ENCODE data around the gene FAM20B.
"Not testable (repeated sequence)": the region's sequence is repeated elsewhere in the genome, so short reads cannot be mapped to it uniquely, and the experiment has no call there.

Gene FAM20B, protein sequence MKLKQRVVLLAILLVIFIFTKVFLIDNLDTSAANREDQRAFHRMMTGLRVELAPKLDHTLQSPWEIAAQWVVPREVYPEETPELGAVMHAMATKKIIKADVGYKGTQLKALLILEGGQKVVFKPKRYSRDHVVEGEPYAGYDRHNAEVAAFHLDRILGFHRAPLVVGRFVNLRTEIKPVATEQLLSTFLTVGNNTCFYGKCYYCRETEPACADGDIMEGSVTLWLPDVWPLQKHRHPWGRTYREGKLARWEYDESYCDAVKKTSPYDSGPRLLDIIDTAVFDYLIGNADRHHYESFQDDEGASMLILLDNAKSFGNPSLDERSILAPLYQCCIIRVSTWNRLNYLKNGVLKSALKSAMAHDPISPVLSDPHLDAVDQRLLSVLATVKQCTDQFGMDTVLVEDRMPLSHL

DNA sequence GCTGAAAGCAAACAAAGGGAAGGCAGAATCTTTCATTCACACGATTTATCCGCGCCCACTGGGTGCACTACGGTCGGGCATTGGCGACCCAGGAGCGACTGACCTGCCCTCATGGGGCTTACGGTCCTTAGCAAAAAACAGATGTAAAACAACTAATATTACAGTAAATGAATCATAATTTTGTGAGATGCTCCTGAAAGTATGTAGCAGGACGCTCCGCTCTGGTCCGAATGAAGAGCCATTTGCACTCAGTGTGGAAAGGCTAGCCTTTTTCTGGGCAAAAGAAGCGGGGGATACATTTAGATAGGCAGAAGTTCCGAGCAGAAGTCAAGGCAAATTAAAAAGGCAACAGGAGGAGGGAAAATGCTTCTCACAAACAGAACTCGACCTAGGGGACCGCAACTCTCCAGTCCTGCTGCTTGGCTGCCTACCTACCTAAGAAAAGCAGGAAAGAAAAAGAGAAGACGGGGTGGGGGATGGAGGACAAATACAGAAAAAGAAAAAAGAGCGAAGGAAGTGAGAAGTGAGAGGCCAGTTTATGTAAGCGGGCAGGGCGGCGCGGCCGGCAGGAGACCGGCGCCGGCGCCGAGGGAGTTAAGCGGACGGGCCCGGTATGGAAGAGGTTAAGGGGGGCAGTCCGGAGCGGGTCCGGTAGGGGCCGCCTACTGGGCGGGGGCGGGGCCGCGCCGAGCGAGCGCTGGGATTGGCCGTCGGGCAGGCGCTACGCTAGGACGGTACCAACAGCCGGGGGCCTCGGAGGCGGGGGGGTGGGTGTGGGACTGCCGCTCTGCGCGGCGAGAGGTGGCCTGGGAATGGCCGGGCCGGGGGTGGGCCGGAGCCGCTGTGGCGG, at the start of gene FAM20B:
Gene FAM20B (plus strand): TSS at position 770 of the 850 bp plus-strand sequence. CDS start 17,954 bp downstream, outside the sequence.
- peak; percentile 82 for DNase-seq (ENCODE audit: low read depth)

DNA sequence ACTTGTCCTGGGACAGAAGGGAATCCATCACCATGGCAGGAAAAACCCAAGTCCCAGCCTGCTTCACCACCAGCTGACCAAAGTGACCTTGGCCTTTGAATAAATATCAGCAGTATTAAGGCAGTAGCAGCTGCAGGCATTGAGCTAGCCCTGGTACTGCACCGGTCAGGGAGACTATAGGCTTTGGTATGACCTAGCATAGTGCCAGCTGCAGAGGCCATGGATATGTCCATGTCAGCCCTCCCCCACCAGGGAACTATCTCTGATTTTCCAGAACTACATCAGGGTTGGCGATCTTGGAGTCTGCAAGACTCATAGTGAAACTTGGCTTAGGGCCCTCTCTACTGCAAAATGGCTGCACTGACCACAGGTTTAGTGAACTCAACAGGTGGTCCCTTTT, 49.2 kb upstream of the FAM20B start:
- no peak for DNase-seq (ENCODE audit: low read depth)

DNA sequence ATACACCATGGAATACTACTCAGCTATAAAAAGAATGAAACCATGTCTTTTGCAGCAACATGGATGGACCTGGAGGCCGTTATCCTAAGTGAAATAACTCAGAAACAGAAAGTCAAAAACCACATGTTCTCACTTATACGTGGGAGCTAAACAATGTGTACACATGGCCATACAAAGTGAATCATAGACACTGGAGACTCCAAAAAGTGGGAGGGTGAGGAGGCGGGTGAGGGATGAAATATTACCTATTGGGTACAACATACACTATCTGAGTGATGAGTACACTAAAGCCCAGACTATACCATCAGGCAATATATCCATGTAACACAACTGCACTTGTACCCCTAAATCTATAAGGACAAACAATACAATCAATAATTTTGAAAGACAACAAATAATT, 39.5 kb upstream of the FAM20B start:
- DNase-seq (ENCODE audit: low read depth), result no peak

DNA sequence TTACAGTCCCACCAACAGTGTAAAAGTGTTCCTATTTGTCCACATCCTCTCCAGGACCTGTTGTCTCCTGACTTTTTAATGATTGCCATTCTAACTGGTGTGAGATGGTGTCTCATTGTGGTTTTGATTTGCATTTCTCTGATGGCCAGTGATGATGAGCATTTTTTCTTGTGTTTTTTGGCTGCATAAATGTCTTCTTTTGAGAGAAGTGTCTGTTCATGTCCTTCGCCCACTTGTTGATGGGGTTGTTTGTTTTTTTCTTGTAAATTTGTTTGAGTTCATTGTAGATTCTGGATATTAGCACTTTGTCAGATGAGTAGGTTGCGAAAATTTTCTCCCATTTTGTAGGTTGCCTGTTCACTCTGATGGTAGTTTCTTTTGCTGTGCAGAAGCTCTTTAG, 37.5 kb upstream of the FAM20B start:
- not testable (repeated sequence) for DNase-seq (ENCODE audit: low read depth)

DNA sequence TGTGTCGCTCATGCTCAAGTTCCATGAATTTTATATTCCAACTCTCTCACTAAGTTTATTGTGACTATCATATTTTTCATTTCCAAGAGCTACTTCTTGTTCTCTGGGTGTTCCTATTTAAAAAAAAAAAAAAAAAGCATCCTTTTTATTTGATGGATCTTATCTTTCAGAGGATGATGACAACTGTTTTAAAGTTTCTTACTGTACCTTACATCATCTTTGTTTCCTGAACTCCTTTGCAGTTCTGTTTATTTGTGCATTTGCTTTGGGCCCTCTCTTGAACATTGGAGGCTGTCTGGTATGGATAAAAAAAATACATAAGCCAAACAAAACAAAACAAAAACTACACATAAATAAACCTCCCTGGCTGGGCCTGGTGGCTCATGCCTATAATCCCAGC, 32.1 kb upstream of the FAM20B start:
- no peak for DNase-seq (ENCODE audit: low read depth)

DNA sequence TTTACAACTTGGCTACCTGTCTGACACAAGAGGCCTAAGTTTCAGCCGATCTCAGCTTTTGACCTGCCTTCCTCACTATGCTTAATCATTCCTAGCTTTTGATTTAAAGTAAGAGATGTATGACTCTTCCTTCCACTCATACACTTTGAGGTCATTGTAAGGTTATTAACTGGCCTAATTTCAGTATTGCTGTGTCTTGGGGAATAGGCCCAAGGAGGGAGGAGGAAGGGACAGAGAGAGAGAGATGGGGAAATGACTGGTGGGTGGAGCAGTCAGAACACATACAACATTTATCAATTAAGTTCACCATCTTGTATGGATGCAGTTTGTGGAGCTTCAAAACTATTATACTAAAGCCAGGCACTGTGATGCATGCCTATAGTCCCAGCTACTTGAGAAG, 28.3 kb upstream of the FAM20B start:
- no peak for DNase-seq (ENCODE audit: low read depth)

DNA sequence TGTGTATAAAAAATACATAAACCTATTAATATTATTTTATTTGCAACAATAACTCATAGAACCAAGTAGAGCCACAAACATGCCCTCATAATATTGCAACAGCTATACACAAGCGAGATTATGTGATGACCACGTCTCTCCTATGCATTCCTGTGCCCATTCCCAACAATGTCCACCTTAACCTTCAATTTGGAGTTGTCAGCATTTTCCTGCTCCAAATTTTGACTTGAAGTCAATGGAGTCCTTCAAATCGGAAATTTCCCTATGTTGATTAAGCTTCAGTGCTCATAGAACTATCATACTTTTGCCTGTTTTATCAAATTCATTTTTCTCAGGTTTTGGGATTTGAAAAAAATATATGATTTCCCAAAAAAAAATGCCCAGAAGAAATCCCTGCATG, 27.4 kb upstream of the FAM20B start:
- no peak for DNase-seq (ENCODE audit: low read depth)

DNA sequence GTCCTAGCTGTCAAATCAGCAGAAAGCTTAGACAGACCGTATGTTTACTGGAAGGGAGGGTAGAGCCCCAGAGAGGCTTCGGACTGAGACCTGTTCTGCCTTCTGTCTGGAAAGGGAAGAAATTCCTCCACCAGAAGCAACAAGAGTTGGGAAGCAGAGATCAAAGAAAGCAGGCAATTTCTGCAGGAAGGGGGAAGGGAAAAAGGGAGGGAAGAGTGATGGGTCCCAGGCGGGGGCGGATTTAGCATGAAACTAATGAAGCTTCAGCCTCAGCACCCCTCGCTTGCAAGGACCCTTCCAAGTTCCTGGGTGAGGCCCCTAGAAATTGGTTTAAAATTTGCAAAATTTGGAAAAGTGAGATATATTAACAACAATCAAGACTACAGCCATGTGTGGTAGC, 26.6 kb upstream of the FAM20B start:
- DNase-seq (ENCODE audit: low read depth), result no peak

DNA sequence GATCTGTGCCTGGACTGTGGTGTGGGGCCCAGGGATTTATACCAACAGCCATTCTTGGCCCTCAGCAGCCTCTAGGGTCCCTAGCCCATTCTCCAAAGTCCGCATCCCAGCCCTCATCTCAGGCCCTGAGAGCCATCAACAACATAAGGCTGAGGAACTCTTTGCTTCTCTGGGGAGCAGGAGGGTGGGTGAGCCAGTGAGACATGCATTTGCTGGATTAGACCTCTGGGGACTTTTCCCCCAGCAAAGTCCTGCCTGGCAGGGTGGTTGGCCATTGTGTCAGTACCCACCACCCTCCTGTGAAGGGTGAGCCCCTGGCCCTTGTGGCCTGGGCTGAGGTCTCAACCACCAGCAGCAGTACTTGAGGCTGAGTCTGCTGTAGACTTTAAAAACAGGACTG, 24.2 kb upstream of the FAM20B start:
- no peak for DNase-seq (ENCODE audit: low read depth)

DNA sequence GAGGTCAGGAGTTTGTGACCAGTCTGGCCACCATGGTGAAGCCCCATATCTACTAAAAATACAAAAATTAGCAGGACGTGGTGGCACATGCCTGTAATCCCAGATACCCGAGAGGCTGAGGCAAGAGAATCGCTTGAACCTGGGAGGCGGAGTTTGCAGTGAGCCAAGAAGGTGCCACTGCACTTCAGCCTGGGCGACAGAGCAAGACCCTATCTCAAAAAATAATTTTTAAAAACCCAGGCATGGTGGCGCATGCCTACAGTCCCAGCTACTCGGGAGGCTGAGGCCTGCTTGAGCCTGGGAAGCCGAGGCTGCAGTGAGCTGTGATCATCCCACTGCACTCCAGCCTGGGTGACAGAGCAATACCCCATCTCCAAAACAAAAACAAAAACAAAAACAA, 23.6 kb upstream of the FAM20B start:
- DNase-seq (ENCODE audit: low read depth), result not testable (repeated sequence)

DNA sequence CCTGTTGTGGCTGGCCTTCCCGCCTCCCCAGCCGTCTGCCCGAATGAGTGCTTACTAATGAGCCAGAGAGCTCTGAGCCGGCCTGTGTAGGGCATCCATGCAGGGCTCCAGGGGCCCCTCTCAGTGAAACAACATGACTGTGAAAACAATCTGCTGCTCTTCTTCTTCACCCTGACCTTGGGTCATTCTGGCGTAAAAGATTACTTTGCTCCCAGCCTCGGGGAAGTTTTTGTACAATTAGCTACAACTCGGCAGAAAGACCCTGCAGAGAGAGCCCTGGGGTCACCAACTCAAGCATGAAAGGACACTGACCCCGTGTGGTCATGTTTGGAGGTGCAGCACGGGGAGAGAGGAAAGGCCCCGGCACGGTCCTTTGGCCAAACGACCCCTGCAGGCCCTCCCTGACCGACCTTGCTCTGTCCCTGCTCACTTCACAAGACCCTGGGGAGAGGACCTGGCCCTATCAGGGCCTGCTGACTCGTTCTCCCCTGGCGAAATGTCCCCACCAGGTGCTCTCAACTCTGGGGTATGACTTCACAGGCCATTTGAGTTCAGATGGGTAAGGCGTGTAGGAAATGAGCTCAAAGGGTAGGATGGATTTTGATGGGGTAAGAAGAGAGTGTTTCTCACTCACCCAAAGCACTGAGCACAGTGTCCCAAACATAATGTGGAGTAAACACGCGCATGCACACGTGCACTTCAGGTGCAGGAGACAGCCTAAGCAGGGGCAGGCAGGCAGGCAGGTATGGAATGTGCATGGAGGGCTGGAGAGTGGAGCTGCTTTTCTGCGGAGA, 22.9 kb upstream of the FAM20B start:
- no peak for DNase-seq (ENCODE audit: low read depth)

DNA sequence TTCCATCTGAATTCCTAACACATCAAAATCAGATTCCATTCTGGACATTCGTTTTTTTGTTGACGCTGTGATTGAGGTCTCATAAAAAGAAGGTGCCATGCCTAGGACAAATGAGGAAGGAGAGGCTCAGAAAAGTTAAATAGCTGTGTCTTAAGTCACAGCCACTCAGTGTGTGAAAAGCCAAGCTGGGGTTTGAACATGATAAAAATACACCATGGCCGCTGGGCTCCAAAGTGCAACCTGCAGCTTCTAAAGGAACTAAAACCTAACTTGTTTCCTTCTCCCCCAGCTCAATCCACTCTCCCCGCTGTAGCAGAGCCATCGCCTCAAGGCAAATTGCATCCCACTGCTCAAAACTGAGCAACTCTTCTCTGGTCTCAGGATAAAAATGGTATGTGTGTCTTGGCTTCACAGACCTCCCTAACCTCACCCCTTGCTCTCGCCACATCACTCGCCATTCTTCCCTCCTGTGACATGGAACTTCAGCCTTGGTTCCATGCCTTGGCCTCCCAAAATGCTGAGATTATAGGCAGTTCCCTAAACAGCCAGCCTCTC, 22.1 kb upstream of the FAM20B start:
- DNase-seq (ENCODE audit: low read depth), result no peak

DNA sequence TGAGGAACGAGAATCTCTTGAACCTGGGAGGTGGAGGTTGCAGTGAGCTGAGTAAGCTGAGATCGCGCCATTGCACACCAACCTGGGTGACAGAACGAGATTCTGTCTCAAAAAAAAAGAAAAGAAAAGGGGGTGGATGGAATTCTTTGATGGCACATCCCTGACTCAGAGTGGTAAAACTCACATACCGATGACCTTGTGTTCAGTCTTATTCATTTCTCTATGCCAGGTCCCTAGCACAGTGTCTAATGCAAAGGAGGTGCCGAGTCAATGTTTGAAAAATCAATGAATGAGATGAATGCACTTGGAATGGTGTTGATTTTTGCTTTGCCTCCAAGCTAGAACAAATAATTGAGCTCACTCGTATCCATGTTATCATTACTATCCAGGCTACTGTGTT, 18.5 kb upstream of the FAM20B start:
- DNase-seq (ENCODE audit: low read depth), result no peak

DNA sequence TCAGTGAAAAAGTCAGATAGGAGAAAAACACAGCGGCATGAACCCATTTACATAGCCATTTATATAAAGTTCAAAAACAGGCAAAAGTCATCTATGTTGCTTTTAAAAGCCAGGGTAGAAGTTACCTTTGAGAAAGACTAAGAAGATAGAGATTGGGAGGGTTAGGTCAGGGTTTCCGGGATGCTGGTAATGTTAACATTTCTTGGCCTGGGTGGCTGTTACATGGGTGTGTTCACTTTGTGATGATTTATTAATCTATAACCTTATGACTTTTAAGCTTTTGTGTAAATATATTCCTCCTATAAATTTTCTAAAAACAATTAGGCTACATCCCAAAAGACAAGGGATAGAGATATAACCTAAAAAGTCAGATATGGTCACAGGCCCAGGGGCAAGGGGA, 15.0 kb upstream of the FAM20B start:
- no peak for DNase-seq (ENCODE audit: low read depth)

DNA sequence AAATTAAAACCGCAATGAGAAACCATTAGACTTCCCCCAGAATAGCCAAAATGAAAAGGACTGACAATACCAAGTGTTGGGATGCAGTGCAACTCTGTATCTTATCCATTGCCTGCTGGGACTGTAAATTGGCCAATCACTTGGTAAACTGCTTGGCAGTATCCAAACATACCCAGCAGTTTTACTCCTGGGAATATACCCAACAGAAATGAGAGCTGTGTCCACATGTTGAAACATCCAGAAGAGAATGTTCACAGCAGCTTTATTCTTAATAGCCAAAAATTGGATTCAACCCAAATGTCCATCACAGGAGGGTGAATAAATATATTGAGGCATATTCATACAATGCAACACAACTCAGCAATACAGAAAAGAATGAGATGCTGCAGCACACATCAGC, 13.7 kb upstream of the FAM20B start:
- DNase-seq (ENCODE audit: low read depth), result no peak

DNA sequence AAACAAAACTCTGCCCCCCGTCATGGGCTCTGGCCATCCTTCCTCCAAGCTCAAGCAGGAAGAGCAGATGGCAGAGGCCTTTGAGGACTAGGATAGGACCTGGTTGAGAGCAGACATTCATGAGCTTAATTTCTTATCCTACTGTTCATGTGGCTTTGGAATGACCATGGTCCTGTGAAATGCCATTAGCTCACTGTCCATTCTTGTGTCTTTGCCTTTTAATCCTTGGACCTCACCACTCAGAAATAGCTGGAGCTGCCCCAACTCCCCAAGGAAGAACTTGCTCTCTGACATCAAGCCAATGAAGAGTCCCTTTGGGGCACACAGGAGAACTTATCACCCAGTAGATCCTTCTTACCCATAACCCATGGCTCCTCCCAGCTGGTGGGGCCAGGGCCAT, 11.6 kb upstream of the FAM20B start:
- DNase-seq (ENCODE audit: low read depth), result no peak

DNA sequence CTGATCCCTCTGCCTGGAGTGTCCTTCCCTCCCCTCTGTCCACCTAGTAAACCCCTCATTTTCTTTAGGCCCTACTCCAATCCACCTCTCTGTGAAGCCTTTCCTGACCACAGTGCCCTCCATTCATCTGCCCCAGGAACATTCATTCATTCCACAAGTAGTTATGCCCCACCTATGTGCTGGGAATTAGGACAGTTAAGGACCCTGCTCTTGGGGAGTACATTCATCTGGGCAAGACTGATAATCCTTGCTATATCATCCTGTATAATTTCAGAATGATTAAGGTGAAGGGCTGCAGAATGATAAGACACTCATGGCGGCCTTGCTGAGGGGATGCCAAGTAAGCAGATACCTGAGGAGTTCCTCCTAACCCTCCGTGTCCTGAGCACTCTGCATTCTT, 10.3 kb upstream of the FAM20B start:
- no peak for DNase-seq (ENCODE audit: low read depth)

DNA sequence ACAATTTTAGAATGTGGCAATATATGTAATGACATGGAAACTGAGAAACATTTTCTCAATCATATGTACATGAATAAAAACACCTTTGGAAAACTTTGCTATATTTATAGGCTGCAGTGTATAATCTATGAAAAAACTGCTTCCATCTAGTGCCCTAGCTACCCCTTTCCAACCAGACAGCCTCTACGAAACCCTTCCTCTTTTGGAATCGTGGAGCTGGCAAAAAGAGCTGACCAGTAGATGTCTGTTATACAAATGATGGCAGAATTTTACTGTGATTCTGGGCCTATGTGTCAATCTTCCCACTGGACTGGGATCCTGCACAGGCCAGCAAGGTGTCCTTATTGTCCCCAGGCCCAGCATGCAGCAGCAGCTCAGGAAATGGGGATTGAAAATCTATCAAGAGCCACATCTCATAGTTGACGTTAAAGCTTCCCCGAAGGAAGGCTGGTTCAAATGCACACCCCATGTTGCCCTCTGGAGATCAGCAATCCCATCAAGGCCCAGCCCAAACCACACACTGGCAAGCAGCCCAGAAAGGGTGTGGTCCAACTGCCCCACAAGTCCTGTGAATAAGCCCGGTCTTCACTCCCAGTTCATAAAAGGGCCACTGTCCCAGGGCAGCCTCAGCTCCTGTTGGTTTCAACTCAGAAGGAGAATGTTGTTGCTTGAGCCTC, 8.8 kb upstream of the FAM20B start:
- peak; percentile 91 for DNase-seq (ENCODE audit: low read depth)

DNA sequence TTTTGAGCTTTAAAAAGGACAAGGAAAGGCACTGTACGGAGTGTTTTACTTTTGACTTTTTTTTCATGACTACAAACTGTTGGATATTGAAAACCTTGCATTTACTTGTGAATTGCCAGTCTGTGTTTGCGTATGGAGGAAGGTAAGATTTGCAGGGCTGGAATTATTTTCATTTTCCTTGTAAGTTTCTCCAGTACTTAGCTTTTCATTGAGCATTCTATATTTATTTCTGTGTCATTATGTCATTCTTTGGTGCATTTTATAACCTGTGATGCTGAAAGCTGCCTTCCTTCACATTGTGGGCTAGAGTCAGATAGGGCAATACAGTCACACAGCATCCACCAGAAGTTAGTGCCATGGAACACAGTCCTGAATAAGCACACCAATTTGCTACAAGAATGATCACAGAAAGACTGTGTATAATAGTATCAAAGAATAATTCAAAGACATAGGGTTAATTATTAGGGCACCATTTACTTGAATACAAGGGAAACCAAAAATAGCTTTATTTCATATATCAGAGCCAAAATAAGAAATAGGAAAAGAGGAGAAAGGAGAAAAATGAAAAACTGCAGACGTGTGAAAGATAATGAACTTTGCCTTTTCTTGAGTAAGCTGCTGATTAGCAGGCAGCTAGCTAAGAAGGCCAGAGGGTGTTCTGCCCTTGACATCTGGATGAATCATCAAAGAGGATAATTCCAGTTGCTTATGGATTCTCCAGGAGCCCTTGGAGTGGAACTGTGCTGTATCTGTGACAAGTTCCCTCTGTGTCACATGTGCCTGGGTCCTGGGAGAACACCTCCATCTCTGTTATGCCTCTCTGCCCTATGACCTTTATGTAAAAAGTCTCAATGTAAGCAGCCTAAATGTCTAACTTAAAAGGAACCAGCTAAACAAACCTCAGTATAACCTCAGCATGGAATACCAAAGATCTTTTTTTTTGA, 8.0 kb upstream of the FAM20B start:
- DNase-seq (ENCODE audit: low read depth), result no peak

DNA sequence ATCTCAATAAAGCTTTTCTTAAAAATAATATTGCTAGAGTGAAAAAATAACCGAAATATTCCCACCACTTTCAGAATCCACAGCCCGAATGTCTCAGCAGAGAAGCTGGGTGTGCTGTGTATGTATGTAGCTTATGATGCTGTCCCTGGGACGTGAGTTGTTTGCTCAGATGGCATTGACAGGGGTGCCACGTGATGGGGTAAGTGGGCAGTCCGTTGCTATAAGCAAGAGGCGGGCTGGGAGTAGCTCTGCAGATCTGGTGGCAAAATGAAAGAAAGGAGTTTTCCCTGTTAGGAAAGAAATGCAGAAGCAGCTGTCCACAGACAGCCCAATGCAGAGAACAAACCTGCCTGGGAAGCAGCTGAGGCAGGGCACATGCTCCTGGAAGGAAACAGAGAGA, 3.8 kb upstream of the FAM20B start:
- no peak for DNase-seq (ENCODE audit: low read depth)

All from GM04504 (cell line).